CD4-positive, CD25-positive, alpha-beta regulatory T cell (primary cell): ENCODE data around the gene CCR8. TPM values are rescaled to one million over a fixed set of nuclear protein-coding genes. Genes with fewer than 3 reads are reported as not detected.

Experiments
- ATAC-seq, 2 donors: fragments of 150-1000 bp; cut with Tn5 transposase; one replicate each; pipeline ENCODE4 v1.10.0; 2021; ENCODE audit warnings: low read depth in 2 of 2, moderate number of reproducible peaks in 2 of 2, moderate library complexity in 1 of 2
- DNase-seq, 3 donors: peaks; one replicate each; pipeline versions ENCODE4 v3.0.0 to v3.0.0-alpha.2; 2012 to 2022; ENCODE audit warnings: mixed read lengths in 1 of 3
- H3K27ac ChIP-seq: one replicate; pipeline ENCODE4 v1.7.0; 2013; ENCODE audit warnings: mild to moderate bottlenecking, low read length; ENCODE audit not compliant: insufficient read depth, poor library complexity, severe bottlenecking
- H3K27me3 ChIP-seq: one replicate; pipeline ENCODE4 v1.7.0; 2013; ENCODE audit warnings: low read length; ENCODE audit not compliant: control insufficient read depth, insufficient read depth
- H3K36me3 ChIP-seq: one replicate; pipeline ENCODE4 v1.7.0; 2013; ENCODE audit warnings: mild to moderate bottlenecking, low read length, moderate library complexity; ENCODE audit not compliant: control insufficient read depth, insufficient read depth
- H3K4me1 ChIP-seq: 2 replicates; pipeline ENCODE4 v1.7.0; 2013; ENCODE audit warnings: mild to moderate bottlenecking, low read length; ENCODE audit not compliant: insufficient read depth, control insufficient read depth, poor library complexity, severe bottlenecking
- H3K4me3 ChIP-seq: one replicate; pipeline ENCODE4 v1.7.0; 2013; ENCODE audit warnings: low read depth, mild to moderate bottlenecking, low read length, moderate library complexity
- H3K9me3 ChIP-seq, 2 experiments: 1 replicate in 1 of 2; 2 replicates in 1 of 2; pipeline ENCODE4 v1.7.0; 2013; ENCODE audit warnings: low read length in 2 of 2, mild to moderate bottlenecking in 1 of 2, moderate library complexity in 1 of 2; ENCODE audit not compliant: control insufficient read depth in 2 of 2
- H3K27ac Mint-ChIP-seq, 3 donors: one replicate each; pipeline ENCODE4 v1.8.0; 2020 to 2022; ENCODE audit warnings: mild to moderate bottlenecking in 3 of 3, mixed read lengths in 3 of 3, moderate library complexity in 2 of 3
- H3K27me3 Mint-ChIP-seq: one replicate; pipeline ENCODE4 v1.8.0; 2022; ENCODE audit warnings: mild to moderate bottlenecking, mixed read lengths
- H3K36me3 Mint-ChIP-seq: one replicate; pipeline ENCODE4 v1.8.0; 2020; ENCODE audit warnings: mixed read lengths
- H3K4me1 Mint-ChIP-seq, 4 donors: one replicate each; pipeline ENCODE4 v1.8.0; 2020 to 2022; ENCODE audit warnings: mixed read lengths in 4 of 4, mild to moderate bottlenecking in 1 of 4
- H3K4me3 Mint-ChIP-seq, 4 donors: one replicate each; pipeline ENCODE4 v1.8.0; 2020 to 2022; ENCODE audit warnings: mild to moderate bottlenecking in 4 of 4, mixed read lengths in 4 of 4, moderate library complexity in 3 of 4
- H3K9me3 Mint-ChIP-seq, 7 donors: one replicate each; pipeline ENCODE4 v1.8.0; 2020 to 2022; ENCODE audit warnings: mixed read lengths in 7 of 7, mild to moderate bottlenecking in 3 of 7, moderate library complexity in 2 of 7
- polyA plus RNA-seq, 4 donors: library from polyadenylated mRNA; unstranded; fragments of 300-500 nt; fragmentation: Illumina TruSeq; gene quantifications; one replicate each; pipeline ENCODE4 v1.2.3, GENCODE V29; 2021
- total RNA-seq: library from RNA; stranded (reverse); gene quantifications from one replicate; pipeline ENCODE4 v1.2.3, GENCODE V29; 2022

Gene CCR8
- total and polyA plus RNA-seq, 5 donors from 2014 or later = 33.6 to 87.2 (median 53.5) TPM

GRCh38 chr3:39325236-39325635 is 4.3 kb upstream of the CCR8 start:
- DNase-seq (no peak), ATAC-seq (no peak)
- H3K36me3 Mint-ChIP-seq = no peaks in the 10 kb centered on the region
- H3K27ac Mint-ChIP-seq = peak overlapping the region in 1 of 3 donors; percentile 83
- no peaks in the 10 kb centered on the region for H3K27me3 Mint-ChIP-seq
- H3K9me3 Mint-ChIP-seq = peaks cover 0 to 1% (median 0%) of the 10 kb centered on the region in 7 donors
- H3K36me3 ChIP-seq = no peaks in the 10 kb centered on the region
- H3K27ac ChIP-seq = peak overlapping the region; percentile 88
- H3K27me3 ChIP-seq = no peaks in the 10 kb centered on the region
- H3K9me3 ChIP-seq = no peaks in the 10 kb centered on the region
- peak overlapping the region in 2 of 4 donors; percentile 26 to 52 for H3K4me3 Mint-ChIP-seq
- H3K4me1 ChIP-seq = peaks cover 81% of the 10 kb centered on the region
- peak overlapping the region; percentile 47 for H3K4me3 ChIP-seq
- H3K4me1 Mint-ChIP-seq = peaks cover 47 to 84% (median 65%) of the 10 kb centered on the region in 4 donors

GRCh38 chr3:39327053-39327745 is 2.3 kb upstream of the CCR8 start:
- no peak for ATAC-seq
- H3K36me3 ChIP-seq = peaks cover under 1% of the 10 kb centered on the region
- Mint-ChIP-seq H3K27me3 (no peaks in the 10 kb centered on the region), H3K27ac (peak overlapping the region; percentile 84 to 93 (median 90)), H3K4me1 (peaks cover 48 to 78% (median 64%) of the 10 kb centered on the region in 4 donors), H3K9me3 (no peaks in the 10 kb centered on the region), H3K36me3 (peaks cover under 1% of the 10 kb centered on the region), H3K4me3 (peak overlapping the region; percentile 54 to 90 (median 82))
- no peaks in the 10 kb centered on the region for H3K9me3 ChIP-seq
- peaks cover 82% of the 10 kb centered on the region for H3K4me1 ChIP-seq
- peak overlapping the region; percentile 92 for H3K4me3 ChIP-seq
- H3K27me3 ChIP-seq = no peaks in the 10 kb centered on the region
- peak overlapping the region; percentile 88 for H3K27ac ChIP-seq
- peak in 1 of 3 donors; percentile 50 for DNase-seq

GRCh38 chr3:39327746-39328349 is 1.7 kb upstream of the CCR8 start:
- Histone ChIP-seq H3K27ac (peak overlapping the region; percentile 88), H3K4me3 (peak overlapping the region; percentile 92), H3K27me3 (no peaks in the 10 kb centered on the region), H3K36me3 (peaks cover 7% of the 10 kb centered on the region), H3K4me1 (peaks cover 80% of the 10 kb centered on the region), H3K9me3 (no peaks in the 10 kb centered on the region)
- Mint-ChIP-seq H3K27me3 (no peaks in the 10 kb centered on the region), H3K9me3 (no peaks in the 10 kb centered on the region), H3K27ac (peak overlapping the region; percentile 84 to 93 (median 90)), H3K4me1 (peaks cover 47 to 82% (median 62%) of the 10 kb centered on the region in 4 donors), H3K36me3 (peaks cover 5% of the 10 kb centered on the region), H3K4me3 (peak overlapping the region; percentile 54 to 90 (median 74))
- ATAC-seq (peak; percentile 21 to 29), DNase-seq (peak in 2 of 3 donors; percentile 39 to 52)

- Histone ChIP-seq H3K27ac (peak overlapping the region; percentile 88), H3K36me3 (peaks cover 12% of the 10 kb centered on the region), H3K27me3 (no peaks in the 10 kb centered on the region), H3K4me1 (peaks cover 56% of the 10 kb centered on the region), H3K4me3 (peak overlapping the region; percentile 92), H3K9me3 (no peaks in the 10 kb centered on the region)
- Mint-ChIP-seq H3K9me3 (peaks cover 0 to 5% (median 0%) of the 10 kb centered on the region in 7 donors), H3K4me3 (peak overlapping the region; percentile 86 to 92 (median 89)), H3K27ac (peak overlapping the region; percentile 87 to 90 (median 88)), H3K27me3 (no peaks in the 10 kb centered on the region), H3K36me3 (peaks cover 9% of the 10 kb centered on the region), H3K4me1 (peaks cover 38 to 79% (median 61%) of the 10 kb centered on the region in 4 donors)
- ATAC-seq (no peak), DNase-seq (no peak)
Observed at GRCh38 chr3:39330824-39331223, 1.3 kb downstream of the CCR8 start.

GRCh38 chr3:39332525-39332924 is 3.0 kb downstream of the CCR8 start:
- H3K9me3 Mint-ChIP-seq = peaks cover 0 to 5% (median 0%) of the 10 kb centered on the region in 7 donors
- peaks cover 29 to 68% (median 48%) of the 10 kb centered on the region in 4 donors for H3K4me1 Mint-ChIP-seq
- no peaks in the 10 kb centered on the region for H3K27me3 Mint-ChIP-seq
- Histone ChIP-seq H3K9me3 (no peaks in the 10 kb centered on the region), H3K27me3 (no peaks in the 10 kb centered on the region), H3K27ac (peak overlapping the region; percentile 88), H3K36me3 (peaks cover 12% of the 10 kb centered on the region), H3K4me1 (peaks cover 45% of the 10 kb centered on the region), H3K4me3 (peak overlapping the region; percentile 66)
- DNase-seq (no peak), ATAC-seq (no peak)
- H3K4me3 Mint-ChIP-seq = peak overlapping the region; percentile 75 to 92 (median 82)
- H3K36me3 Mint-ChIP-seq = peaks cover 13% of the 10 kb centered on the region
- peak overlapping the region; percentile 29 to 90 (median 81) for H3K27ac Mint-ChIP-seq

GRCh38 chr3:39333607-39334006 is 4.1 kb downstream of the CCR8 start:
- Mint-ChIP-seq H3K4me3 (peak overlapping the region in 3 of 4 donors; percentile 1 to 92 (median 90)), H3K27ac (no peak overlapping the region), H3K4me1 (peaks cover 21 to 57% (median 38%) of the 10 kb centered on the region in 4 donors), H3K36me3 (peaks cover 13% of the 10 kb centered on the region), H3K27me3 (no peaks in the 10 kb centered on the region), H3K9me3 (peaks cover 0 to 5% (median 0%) of the 10 kb centered on the region in 7 donors)
- no peaks in the 10 kb centered on the region for H3K27me3 ChIP-seq
- DNase-seq = no peak
- H3K4me1 ChIP-seq = peaks cover 37% of the 10 kb centered on the region
- H3K4me3 ChIP-seq = peak overlapping the region; percentile 66
- peak overlapping the region; percentile 69 for H3K27ac ChIP-seq
- peaks cover 13% of the 10 kb centered on the region for H3K36me3 ChIP-seq
- H3K9me3 ChIP-seq = no peaks in the 10 kb centered on the region
- ATAC-seq = no peak

- no peaks in the 10 kb centered on the region for H3K27me3 Mint-ChIP-seq
- H3K9me3 Mint-ChIP-seq = peaks cover 0 to 5% (median 0%) of the 10 kb centered on the region in 7 donors
- H3K36me3 ChIP-seq = peaks cover 17% of the 10 kb centered on the region
- H3K4me3 ChIP-seq = peak overlapping the region; percentile 17
- H3K27ac ChIP-seq = peak overlapping the region; percentile 69
- H3K27me3 ChIP-seq = no peaks in the 10 kb centered on the region
- H3K4me1 ChIP-seq = peaks cover 31% of the 10 kb centered on the region
- peaks cover 21 to 55% (median 37%) of the 10 kb centered on the region in 4 donors for H3K4me1 Mint-ChIP-seq
- H3K27ac Mint-ChIP-seq = peak overlapping the region in 2 of 3 donors; percentile 43 to 67
- peaks cover 13% of the 10 kb centered on the region for H3K36me3 Mint-ChIP-seq
- H3K4me3 Mint-ChIP-seq = peak overlapping the region in 3 of 4 donors; percentile 47 to 83 (median 68)
- no peaks in the 10 kb centered on the region for H3K9me3 ChIP-seq
- peak; percentile 25 to 38 for ATAC-seq
- no peak for DNase-seq
Observed at GRCh38 chr3:39334205-39334604, 4.7 kb downstream of the CCR8 start.
